Esophagus squamous epithelium (tissue), 4 donors: ENCODE measurements around the gene LDHB.

Source experiments
- POLR2A ChIP-seq, 4 donors: fragments of 450-650 bp; IDR thresholded peaks; one replicate each; pipeline ENCODE4 v1.6.1; 2017; ENCODE audit warnings: antibody characterized with exemption in 4 of 4, mild to moderate bottlenecking in 4 of 4, moderate library complexity in 3 of 4
- TF ChIP-seq, protein P1 (sequence below), 6 experiments: fragments of 450-650 bp in 4 of 6; fragments of 200-600 bp in 2 of 6; sonication (generic) in 2 of 6; IDR thresholded peaks; one replicate each; pipeline ENCODE4 v1.5.1; 2016 to 2019; ENCODE audit warnings: antibody characterized with exemption in 6 of 6, mild to moderate bottlenecking in 4 of 6, moderate library complexity in 4 of 6

DNA sequence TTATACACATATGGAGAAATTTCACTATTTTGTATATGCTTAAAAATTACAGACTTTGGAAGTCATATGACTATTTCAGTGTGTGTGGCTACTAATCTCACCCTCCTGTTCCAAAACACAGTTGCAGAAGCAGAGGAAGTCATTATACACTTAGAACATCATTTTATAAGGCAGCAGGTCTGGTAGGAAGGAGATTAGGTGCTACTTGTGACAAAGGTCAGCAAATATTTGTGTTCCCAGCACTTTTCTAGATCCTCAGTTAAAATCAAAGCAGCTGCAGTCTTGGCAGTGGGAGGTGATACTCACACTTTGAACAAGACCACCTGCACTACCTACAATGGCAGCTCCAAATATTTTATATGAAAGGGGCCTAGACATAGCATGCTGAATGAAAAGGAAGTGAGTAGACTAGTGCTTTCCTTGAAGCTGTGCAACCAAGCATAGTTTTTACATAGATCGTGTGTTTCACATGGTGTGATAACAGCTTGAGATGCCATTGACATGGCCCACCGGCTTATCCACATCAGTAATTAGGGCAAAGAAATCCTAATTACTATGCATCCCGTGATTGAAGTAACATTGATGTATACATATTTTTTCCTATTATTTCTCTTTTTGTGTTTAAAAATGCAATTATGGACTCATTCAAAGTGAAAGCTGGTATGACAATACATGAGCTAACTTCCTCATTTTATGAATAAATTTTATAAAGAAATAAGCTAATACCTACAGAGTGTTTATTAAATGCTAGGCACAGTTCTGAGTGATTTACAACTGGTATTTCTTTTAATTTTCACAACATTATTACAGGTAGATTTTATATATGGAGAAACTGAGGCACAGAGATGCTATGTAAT lies 58.3 kb downstream of the LDHB start:
- TF ChIP-seq, protein P1, sequence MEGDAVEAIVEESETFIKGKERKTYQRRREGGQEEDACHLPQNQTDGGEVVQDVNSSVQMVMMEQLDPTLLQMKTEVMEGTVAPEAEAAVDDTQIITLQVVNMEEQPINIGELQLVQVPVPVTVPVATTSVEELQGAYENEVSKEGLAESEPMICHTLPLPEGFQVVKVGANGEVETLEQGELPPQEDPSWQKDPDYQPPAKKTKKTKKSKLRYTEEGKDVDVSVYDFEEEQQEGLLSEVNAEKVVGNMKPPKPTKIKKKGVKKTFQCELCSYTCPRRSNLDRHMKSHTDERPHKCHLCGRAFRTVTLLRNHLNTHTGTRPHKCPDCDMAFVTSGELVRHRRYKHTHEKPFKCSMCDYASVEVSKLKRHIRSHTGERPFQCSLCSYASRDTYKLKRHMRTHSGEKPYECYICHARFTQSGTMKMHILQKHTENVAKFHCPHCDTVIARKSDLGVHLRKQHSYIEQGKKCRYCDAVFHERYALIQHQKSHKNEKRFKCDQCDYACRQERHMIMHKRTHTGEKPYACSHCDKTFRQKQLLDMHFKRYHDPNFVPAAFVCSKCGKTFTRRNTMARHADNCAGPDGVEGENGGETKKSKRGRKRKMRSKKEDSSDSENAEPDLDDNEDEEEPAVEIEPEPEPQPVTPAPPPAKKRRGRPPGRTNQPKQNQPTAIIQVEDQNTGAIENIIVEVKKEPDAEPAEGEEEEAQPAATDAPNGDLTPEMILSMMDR (IDR thresholded peaks at IDR 0.05) = no peak
- no peak for TF ChIP-seq POLR2A (IDR thresholded peaks at IDR 0.05)
